Activated CD8-positive, alpha-beta memory T cell treated with anti-CD3 and anti-CD28 coated beads for 1 hour (primary cell): ENCODE data around the gene CACNA1A.
"Not testable (repeated sequence)": the region's sequence is repeated elsewhere in the genome, so short reads cannot be mapped to it uniquely, and the experiment has no call there.

Experiments
- DNase-seq, 2 donors: peaks; one replicate each; pipeline ENCODE4 v3.0.0-alpha.2; 2020; ENCODE audit warnings: low read depth in 1 of 2; ENCODE audit errors: extremely low read depth in 1 of 2

Gene CACNA1A

DNA sequence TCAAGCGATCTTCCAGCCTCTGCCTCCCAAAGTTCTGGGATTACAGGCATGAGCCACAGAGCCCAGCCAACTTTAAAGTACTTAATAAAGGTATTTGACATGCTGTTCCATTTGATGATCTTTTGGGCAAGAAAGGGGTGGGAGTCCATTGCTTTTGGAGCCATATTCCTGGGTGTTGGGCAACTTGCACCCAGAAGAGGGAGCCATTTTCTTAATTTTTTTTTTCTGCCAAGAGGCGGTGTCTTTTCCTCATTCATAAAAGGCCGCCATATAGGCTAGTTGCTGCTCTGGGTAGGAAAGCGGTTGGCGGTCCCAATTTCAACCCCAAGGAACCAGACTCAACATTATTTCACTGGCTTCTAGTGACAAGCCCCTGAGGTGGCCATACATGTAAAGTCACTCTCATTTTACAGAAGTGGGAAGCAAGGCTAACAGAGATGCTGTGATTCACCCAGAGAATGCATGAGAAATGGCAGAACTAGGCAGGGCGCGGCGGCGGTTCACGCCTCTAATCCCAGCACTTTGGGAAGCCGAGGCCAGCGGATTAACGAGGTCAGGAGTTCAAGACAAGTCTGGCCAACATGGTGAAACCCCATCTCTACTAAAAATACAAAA is 139.6 kb downstream of the CACNA1A start:
- no peak for DNase-seq

DNA sequence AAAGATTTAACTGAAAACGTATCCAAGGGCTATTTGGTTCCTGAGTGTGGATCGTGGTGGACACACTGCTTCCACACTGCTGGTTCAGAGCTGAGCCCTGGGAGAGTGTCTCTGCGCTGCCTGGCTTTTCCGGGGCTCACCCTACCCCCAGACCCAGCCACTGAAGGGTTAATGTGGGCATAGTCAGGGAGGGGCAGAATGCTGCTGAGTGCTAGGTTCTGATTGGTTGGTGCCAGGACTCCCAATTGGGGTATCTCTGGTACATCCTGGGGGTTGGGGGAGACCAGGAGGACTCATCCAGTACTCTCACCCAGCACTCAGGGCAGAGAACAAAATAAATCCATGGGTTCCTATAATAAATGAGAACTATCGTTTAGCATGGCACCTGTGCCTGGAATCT is 142.3 kb downstream of the CACNA1A start:
- DNase-seq, result no peak

- DNase-seq, result no peak
Measured at GRCh38 chr19:13363245-13363644, 143.0 kb downstream of the CACNA1A start.

DNA sequence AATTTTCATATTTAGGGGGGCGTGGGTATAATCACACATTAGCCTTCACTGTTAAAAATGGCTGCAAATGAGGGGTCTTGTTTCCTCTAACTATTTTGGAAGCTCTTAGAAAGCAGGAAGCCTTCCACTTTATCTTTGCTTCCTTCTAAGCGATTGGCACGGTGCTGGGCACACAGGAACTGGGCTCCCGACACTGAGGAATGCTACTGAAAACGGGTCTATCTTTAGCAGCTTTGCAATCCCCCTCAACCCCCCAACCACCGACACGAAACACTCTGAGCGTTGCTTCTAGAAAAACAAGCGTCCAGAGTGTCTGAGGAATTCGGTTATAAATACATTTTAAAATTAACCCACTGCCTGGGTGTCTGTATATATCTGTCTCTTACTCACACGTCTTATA is 143.6 kb downstream of the CACNA1A start:
- no peak for DNase-seq

GRCh38 chr19:13361726-13362125 is 144.6 kb downstream of the CACNA1A start:
- not testable (repeated sequence) for DNase-seq

GRCh38 chr19:13356686-13357280 is 149.5 kb downstream of the CACNA1A start:
- no peak for DNase-seq

- no peak for DNase-seq
Measured at GRCh38 chr19:13356185-13356584, 150.1 kb downstream of the CACNA1A start.

DNA sequence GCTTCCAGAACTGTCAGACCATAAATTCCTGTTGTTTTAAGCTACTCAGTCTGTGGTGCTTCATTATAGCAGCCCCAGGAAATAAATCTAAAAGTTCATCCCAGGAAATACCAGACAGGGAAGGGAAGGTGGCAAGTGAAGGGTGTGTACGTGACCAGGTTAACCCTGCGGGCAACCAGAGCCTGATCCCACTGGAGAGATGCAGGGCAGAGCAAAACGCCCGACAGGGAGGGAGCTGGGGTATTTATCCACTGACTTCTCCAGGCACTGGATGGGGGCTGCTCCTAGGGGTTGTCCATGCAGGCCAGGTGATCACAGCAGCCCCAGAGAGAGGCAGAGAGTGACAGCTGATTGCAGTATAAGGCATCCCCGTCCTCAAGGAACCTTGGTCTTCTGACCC is 150.9 kb downstream of the CACNA1A start:
- no peak for DNase-seq

GRCh38 chr19:13353625-13354024 is 152.7 kb downstream of the CACNA1A start:
- DNase-seq, result no peak

DNA sequence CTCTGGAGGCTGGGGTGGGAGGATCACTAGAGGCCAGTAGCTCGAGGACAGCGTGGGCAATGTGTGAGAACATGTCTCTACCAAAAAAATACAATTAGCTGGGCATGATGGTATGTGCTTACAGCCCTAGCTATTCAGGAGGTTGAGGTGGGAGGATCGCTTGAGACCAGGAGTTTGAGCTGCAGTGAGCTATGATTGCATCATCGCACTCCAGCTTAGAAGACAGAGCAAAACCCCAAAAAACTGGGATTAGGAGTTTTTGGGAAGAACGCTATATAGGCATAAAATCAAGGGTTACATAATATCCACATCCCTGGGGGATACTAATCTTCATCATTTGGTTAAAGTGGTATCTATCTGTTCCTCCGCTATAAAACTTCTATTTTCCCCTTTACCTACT is 155.5 kb downstream of the CACNA1A start:
- no peak for DNase-seq

DNA sequence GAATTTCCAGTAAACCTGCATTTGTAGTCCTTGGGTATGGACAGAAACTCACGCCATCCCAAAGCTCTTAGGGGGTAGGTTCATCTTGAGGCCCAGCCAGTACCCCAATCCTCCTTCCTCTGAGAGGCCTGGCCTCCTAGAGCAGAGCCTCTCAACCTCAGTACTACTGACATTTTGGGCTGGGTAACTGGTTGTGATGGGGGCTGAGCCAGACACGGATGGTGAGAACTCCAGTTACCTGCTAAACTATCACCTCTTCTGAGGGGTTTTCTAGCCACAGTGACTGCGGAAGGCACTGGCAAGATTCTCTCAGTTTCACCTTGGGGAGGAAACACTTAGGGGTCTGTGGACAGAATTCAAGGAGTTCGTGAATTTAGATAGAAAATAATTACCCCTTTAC is 156.2 kb downstream of the CACNA1A start:
- DNase-seq, result no peak

- no peak for DNase-seq
Measured at GRCh38 chr19:13347367-13347766, 158.9 kb downstream of the CACNA1A start.

- no peak for DNase-seq
Measured at GRCh38 chr19:13343514-13343913, 162.8 kb downstream of the CACNA1A start.

GRCh38 chr19:13342672-13343071 is 163.6 kb downstream of the CACNA1A start:
- no peak for DNase-seq

DNA sequence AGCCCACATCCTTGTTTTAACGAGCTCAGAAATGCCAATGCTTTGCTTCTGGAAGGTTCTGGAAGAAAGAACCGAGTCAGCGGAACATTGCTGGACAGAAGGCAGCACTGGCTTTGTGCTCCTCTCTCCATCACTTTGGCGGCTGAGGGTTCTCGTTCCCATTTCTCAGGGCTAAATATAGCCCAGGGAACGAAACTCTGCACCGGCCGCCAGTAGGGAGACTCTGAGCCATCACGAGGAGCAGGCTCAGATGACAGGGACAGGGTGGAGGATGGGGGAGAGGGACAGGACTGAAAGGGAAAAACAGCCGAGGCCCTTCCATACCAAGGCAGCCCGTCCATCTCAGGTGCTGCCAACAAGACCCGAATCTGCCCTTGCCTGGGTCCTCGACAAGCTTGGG is 166.4 kb downstream of the CACNA1A start:
- DNase-seq, result no peak

DNA sequence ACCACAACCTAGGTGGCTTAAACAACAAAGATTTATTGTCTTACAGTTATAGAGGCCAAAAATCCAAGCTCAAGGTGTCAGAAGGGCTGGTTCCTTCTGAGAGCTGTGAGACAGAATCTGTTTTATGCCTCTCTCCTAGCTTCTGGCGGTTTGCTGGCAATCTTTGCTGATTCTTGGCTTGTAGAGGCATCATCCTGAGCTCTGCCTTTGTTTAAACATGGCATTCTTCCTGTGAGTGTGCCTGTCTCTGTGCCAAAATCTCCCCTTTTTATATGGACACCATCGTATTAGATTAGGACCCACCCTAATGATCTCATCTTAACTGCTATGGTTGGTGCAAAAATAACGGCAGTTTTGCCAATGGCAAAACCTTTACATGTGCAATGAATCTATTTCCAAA is 169.1 kb downstream of the CACNA1A start:
- DNase-seq, result no peak

- DNase-seq, result no peak
Measured at GRCh38 chr19:13334801-13335481, 171.3 kb downstream of the CACNA1A start.

- no peak for DNase-seq
Measured at GRCh38 chr19:13330285-13330684, 176.0 kb downstream of the CACNA1A start.

DNA sequence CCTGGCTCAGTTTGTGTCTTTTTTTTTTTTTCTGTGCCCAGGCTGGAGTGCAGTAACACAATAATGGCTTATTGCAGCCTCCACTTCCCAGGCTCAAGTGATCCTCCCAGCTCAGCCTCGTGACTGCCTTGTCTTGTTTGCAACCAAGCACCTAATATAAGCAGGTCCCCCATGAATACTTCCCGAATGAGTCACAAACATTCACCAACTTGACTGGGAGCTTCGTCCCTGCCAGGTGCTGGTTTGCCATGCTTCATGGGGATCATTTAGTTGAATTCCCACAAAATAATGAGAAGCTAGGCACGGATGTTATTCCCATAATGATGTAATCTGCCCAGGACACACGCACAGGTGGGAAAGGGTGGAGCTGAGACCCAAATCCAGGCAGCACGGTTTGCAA is 176.5 kb downstream of the CACNA1A start:
- no peak for DNase-seq

DNA sequence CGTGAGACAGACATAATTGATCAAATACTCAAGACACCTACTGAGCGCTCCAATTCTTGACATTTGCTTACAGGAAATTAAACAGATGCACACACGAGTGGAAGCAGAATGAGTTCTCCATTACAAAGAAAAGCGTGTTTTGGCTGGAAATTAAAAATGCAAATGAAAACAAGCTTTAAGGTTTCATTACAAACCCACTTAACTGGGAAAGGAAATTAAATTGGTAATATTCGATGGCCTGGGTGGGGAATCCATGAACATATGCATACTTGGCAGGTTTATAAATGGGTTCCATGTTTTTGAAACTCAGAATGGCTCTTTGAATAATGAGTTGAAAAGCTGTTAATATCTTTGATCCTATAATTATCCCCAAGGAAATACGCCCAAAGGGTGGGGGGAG is 178.0 kb downstream of the CACNA1A start:
- DNase-seq, result no peak

DNA sequence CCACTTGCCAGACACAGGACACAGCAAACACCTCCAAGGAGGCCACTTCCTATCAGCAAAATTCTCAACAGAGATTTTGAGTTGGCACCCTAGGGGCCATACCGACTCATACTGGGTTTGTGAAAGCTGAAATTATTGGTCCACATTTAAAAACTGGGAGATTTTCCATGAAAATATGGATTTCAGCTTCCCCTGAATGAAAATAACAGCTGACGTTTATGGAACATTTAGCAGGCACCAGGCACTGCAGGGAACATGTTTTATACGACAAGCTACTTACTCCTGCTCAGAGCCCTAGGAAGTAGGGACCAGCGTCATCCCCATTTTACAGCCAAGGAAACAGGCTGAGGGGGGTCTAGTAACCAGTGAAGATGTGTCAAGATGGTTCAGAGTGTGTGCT is 186.8 kb downstream of the CACNA1A start:
- no peak for DNase-seq

DNA sequence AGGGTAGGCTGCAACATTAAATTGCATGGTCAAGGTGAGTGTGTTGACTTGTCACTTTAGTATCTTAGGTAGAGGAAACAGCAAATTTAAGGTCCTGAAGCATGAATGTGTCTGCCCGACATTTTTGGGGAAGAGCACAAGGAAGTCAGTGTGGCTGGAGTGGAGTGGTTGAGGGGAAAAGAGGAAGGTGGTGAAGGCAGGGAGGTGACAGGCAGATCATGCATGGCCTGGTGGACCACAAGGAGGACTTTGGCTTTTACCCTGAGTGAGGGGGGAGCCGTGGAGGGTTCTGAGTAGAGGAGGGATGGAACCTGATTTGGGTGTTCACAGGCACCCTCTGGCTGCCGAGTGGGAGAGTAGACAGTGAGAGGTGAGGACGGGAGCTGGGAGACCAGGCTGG is 188.1 kb downstream of the CACNA1A start:
- DNase-seq, result no peak
